ENCODE measurements around the gene PPP1R14D.
"Not testable (repeated sequence)": the region's sequence is repeated elsewhere in the genome, so short reads cannot be mapped to it uniquely, and the experiment has no call there.

PPP1R14D gene, protein sequence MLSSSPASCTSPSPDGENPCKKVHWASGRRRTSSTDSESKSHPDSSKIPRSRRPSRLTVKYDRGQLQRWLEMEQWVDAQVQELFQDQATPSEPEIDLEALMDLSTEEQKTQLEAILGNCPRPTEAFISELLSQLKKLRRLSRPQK

DNA sequence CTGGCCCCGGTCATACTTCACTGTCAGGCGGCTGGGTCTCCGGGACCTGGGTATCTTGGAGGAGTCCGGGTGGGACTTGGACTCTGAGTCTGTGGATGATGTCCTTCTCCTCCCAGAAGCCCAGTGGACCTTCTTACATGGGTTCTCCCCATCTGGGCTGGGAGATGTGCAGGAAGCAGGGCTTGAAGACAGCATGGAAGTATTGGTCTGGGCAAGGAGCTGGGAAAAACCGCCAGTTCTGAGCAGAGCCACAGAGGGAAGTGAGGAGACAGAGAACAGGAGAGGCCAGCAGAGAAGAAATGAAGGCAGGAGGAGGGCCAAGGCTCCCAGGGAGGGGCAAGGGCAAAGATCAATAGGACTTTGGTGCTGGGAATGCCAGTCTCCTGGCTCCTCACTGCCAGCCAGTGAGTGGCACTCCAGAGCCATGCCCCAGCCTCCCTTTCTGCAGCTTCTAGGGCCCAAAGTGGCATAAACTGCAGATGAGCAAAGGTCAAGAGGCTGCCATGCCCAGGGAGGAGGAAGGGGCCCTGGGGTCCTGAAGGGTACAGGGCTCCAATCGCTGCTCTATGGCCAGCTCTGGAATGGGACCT, at the start of gene PPP1R14D:
Gene PPP1R14D (minus strand): TSS at position 262 of the 590 bp plus-strand sequence. CDS start 67 bp downstream, at position 195.
- no peak for DNase-seq

DNA sequence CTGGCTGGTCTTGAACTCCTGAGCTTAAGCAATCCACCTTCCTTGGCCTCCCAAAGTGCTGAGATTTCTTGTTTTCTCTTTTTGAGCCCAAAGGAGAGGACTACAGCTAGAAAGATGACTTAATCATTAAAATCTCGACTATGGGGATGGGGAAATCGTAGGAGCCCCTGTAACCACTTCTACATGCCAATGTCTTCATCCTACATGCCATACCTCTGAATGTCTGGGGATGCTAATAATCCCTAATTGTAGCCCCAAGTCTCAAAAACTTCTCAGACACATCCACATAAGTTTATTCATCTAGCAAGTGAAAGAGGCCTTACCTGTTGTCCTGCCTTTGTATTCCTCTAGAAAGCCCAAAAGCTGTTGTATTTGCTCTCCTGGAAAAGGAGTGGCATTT, 49.2 kb upstream of the PPP1R14D start:
- no peak for DNase-seq

DNA sequence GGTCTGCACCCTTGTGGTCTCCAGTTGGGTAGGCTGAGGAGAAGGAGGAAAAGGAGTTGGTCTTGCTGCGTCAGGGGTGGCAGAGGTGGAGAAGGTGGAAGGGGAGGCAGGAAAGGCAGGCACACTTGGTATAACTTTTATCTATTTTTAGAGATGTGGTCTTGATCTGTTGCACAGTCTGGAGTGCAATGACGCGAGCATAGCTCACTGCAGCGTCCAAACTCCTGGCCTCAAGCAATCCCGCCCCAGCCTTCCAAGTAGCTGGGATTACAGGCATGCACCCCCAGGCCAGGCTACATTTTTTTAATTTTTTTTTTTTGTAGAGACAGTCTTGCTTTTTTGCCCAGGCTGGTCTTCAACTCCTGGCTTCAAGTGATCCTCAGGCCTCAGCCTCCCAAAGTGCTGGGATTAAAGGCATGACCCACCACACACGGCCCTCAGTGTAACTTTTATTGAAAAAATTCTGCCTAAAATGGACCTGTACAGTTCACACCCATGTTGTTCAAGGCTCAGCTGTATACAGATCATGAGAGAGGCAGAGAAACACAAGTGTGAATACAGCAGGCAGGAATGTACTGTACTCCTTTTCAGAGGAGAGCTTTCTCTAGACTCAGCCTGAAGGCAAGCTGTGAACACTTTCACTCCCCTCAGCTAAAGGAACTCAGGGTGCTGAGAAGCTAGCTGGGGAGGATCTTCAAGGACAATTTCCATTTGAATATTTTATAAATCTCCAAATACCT, 47.7 kb upstream of the PPP1R14D start:
- no peak for DNase-seq

DNA sequence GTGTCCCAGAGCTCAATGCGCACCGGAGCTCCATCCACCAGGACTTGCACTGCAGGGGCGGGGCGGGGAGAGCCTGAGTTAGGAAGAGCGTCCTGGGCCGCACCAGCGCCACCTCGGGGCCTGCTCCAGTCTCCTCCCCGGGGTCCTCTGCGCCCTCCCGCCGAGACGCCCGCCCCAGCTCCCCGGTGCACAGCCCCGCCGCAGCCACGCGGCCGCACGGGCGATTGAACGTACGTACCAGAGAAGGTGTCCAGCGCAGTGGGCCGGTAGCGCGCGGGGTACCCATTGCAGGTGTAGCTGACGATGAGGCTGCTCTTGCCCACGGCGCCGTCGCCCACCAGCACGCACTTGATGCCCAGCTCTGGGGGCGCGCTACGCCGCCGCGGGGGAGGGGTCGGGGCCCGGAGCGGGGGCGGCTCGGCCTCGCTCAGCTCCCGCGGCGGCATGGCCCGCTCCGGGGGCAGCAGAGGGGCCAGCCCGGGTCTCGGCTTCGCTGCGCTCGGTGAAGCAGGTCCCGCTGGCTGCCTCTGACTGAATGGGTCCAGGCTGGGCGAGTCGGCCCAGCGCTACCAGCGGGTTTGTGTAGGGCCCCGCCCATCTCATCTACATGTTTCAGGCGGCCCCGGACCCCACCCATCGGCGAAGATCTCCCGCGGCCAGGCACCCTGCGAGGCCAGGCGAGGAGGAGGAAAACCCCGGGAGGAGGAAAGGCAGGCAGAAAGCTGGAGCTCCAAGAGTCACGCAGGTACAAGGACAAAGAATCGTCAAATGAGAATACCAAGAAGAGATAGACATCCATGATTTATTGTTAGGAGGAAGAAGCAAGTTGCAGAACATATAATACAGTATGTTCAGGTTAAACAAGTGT, 45.4 kb upstream of the PPP1R14D start, which contains the start of gene RHOV:
Gene RHOV (minus strand): TSS at position 541 of the 868 bp plus-strand sequence. CDS start 95 bp downstream, at position 446.
- DNase-seq = peak in 2 of 4 experiments; percentile 14 to 35

DNA sequence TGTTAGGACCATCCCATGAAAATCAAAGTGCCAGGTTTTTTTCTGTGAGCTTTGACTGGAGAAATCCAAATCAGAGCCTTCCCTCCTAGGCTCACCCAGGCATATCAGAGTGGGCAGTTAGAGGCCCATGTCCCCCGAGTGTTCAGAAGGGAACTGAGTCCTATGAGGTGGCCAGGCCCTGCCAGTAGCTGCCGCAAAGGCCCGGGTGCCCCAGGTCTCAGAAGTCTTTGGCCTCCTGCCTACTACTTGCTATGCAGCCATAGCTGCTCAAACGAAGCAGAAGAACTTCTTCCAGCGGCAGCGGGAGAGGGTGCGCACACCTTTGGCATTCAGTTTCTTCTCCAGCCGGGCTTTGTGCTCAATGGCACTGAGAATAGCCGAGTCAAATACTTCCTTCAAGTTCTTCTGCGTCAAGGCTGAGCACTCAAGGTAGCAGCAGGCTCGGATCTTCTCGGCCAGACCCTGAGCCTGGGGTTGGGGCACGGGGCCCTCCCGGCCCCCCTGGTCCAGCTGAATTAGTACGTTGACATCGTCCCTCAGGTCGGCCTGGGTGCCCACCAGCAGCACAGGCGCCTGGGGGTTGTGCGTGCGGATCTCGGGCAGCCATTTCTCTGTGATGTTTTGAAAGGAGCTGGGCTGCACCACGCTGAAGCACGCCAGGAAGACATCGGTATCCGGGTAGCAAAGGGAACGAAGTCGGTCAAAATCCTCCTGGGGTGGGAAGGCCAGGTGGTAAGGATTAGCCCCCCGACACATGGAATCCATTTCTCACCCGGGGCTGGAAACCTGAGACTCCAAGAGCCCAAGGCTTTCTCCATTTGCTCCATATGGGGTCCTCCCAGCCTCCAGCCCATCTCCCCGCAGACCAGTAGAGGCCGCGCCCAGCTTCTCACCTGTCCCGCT, 44.5 kb upstream of the PPP1R14D start:
- DNase-seq = no peak

DNA sequence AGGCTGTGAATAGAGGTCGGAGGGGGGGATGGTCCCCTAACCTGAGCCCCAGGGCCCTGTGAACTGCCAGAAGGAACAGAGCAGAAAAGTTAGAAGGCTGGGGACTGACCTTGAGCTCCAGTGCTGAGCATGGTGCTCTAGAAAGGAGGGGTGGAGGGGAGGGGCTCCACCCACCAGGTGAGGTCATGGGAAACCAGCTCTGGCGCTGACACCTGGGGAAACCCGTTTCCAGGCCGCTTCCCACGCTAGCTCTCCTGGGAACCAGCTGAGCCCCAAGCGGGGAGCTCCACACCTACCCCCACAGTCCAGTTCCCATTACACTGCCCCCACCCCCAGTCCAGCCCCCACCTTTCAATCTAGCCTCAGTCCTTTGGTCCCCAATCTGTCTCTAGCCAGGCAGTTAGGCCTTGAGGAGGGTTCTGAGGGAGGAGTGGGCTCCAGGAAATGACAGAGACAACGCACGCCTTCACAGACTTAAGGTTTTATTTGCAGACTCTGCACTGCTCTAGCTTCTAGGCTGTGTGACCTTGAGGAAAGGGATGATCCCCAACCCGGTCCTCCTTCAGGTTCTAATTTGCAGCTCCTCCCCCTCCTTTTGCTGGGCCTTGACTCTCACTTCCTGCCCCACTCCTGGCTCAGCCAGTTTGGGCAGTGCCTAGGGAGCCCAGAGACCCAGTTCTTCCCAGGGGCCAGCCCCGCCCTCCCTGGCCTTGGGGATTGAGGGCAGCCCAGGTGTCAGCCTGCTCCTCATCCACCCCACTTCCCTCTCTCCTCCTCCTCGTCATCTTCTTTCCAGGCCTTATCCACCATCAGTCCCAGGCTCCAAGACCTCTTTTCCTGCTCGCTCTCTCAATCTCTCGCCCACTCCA, 43.5 kb upstream of the PPP1R14D start:
- no peak for DNase-seq

DNA sequence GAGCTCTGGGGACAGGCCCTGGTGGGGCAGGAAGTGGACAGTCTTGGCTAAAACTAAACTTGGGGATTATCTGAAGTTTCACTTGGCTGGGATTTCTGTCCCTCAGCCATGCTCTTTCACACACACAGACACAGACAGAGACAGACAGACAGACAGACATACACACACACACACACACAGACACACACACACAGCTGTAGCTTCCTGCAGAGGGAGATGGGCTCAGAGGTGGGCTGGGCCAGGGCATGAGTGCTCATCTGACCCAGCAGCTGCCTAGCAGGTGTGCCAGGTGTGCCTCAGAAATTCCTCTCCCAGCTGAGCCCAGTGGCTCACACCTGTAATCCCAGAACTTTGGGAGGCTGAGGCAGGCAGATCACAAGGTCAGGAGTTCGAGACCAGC, 42.2 kb upstream of the PPP1R14D start:
- no peak for DNase-seq

DNA sequence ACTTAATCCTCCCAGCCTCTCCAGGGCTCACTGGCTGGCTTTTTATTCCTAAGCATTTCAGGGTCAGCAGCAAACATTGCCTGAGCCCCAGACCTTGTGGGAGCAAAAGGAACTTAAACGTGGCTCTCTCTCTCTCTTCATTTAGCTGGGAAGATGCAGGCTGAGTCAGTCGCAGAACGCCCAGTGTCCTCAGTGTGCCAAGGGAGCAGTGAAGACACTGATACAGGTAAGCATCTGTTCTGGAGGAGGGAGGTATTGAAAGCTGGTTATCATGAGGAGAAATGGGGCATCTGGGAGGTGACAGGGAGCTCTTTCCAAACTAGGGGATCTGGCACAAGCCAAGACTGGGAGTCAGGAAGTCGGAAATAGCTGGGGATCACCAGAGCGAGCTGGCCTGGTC, 41.2 kb upstream of the PPP1R14D start:
- DNase-seq = no peak

DNA sequence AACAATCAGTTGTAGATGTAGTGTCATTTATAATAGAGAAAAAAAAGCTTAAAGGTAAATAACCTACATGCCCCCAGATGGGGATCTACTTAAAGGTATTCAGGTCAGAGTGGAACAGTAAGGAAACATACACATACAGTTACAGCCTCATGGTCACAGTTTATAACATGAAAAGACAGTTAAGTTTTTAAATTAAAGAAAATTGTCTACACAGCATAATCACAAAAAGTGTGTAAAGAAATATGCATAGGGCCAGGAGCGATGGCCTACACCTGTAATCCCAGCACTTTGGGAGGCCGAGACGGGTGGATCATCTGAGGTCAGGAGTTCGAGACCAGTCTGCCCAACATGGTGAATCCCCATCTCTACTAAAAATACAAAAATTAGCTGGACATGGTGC, 38.7 kb upstream of the PPP1R14D start:
- no peak for DNase-seq

DNA sequence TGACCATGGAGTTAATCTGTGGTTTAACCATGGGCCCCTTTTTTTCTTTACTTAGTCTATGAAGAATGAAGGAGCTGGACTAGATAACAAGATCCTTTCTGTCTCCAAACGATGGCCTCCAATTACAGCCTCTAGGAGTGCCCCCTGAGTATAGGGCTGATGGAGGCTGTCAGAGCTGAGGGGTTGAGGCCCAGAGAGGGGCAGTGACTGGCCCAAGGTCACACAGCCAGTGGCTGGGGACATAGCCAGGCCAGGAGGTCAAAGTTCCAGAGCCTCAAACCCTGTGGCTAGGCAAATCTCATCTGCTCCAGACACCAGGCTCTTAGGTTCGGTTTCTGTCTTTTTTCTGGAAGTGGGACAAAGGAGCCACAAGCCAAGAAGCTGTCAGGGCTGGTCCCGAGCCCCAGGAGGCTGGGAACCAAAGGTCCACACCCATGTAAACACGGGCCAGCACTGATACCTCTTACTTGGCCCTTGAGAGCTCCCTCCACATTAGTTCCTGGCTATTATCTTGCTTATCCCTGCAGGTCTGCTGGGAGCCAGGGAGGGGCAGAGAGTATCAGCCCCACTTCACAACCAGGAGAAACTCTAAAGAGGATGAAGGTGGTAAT, 35.3 kb upstream of the PPP1R14D start:
- no peak for DNase-seq

DNA sequence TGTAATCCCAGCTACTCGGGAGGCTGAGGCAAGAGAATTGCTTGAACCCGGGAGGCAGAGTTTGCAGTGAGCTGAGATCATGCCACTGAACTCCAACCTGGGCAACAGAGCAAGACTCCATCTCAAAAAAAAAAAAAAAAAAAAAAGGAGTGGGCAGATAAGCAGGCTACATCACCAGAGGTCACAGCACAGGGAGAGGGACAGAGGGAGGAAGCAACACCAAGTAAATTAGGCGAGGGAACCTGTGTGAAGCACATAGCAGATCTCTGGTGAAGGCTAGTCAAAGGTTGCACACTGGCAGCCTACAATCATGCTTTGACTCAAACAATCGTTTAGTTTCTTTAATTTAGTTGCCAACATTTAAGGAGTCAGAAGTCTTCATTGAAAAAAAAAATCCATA, 32.6 kb upstream of the PPP1R14D start:
- DNase-seq = not testable (repeated sequence)

DNA sequence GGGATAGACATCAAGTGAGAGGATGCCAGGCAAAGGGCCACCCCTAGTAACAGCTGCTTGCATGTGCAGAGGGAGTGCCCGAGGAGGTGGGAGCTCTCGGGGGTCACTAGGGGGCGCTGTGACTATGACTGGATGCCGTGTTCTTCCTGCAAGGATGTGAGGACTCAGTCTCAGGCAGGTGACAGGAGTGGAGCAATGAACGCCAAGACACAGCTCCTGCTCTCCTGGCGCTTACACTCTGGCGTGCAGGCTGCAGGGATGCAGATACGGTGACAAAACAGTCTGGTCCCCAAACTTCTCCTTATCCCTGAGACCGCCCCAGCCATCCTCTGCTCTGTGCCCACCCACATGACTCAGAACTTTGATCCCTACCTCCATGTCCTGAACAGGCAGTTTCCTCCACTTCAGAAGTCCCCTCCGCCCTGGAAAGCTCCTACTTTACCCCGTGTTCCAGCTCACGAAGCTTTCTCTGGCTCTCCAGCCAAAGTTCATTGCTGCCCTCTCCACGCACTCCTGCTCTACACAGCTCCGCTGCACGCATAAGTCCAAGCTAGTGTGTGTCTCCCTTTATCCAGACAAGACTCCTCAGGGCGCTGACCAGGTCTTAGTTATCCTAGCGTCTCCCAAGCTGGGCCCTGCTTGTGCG, 30.8 kb upstream of the PPP1R14D start:
- peak; percentile 64 to 77 (median 73) for DNase-seq

DNA sequence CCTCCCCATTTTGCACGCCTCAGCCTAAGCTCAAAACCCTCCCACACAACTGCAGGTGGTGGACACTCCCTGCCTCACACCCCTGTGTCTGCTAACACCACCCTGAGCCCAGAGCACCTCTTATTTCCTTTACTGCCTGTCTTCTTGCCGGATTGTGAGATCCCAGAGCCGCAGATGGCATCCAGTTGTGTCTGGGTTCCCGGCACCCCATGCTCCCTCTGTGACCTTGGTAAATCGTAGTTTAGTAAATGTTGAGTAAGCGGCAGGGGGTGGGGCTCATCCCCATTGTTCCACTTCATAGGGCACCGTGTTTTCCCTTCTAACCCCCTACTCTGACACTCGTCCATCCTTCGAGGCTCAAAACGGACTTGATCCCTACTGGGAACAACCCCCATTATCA, 30.2 kb upstream of the PPP1R14D start:
- no peak for DNase-seq

DNA sequence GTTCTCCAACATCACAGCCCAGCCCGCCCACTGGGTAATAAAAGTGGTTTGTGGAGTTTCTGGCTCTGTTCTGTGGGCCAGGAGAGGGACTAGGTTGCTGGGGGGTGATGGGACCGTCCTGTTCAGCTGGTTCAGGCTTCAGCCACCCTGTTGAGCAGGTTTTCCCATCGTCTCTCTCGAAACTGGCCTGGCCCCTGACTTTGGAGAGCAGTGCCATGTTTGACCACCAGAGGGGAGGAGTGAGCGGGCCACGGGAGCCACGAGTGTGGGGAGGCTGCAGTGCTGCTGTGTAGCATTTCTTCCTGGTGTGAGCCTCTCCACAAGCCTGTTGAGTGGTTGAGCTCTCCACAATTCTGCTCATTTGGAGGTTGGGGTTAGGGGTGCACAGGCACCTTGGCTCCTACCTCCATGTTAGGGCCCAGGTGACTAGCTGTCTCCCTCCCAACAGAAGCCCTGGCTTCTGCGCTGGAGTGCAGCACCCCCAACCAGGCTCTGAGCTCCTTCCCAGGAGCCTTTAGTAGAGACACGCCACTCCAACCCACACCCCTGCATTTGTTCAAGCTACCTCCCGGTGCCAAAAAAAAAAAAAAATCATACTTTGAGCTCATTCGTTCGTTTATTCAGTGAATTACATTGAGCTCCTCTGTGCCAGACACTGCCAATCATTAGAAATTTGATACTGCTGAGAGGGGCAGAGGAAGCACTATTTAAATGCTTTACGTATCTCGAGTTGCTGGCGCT, 29.3 kb upstream of the PPP1R14D start:
- DNase-seq = peak; percentile 53 to 74 (median 70)

DNA sequence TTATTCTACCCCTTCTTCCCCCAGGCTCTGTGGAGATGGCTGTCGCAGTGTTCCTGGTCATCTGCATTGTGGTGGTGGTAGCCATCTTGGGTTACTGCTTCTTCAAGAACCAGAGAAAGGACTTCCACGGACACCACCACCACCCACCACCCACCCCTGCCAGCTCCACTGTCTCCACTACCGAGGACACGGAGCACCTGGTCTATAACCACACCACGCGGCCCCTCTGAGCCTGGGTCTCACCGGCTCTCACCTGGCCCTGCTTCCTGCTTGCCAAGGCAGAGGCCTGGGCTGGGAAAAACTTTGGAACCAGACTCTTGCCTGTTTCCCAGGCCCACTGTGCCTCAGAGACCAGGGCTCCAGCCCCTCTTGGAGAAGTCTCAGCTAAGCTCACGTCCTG, 28.2 kb upstream of the PPP1R14D start:
- no peak for DNase-seq

DNA sequence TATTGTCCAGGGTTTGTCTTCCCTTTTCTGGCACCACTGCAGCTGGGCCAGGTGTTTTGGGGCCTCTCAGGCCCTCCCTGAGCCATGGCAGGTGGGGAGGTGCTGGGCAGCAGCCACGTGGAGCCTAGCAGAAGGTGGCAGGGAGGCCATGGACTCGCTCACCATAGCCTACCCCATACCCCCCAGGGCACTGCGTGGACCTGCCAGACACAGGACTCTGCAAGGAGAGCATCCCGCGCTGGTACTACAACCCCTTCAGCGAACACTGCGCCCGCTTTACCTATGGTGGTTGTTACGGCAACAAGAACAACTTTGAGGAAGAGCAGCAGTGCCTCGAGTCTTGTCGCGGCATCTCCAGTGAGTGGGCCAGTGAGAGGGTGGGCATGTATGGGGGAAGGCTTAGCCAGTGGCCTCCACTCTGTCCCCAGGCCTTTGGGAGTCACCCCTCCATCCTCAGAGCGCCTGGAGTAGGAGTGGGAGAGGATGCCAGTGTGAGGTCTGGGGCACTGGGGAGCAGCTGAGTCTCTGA, 27.3 kb upstream of the PPP1R14D start:
- no peak for DNase-seq

DNA sequence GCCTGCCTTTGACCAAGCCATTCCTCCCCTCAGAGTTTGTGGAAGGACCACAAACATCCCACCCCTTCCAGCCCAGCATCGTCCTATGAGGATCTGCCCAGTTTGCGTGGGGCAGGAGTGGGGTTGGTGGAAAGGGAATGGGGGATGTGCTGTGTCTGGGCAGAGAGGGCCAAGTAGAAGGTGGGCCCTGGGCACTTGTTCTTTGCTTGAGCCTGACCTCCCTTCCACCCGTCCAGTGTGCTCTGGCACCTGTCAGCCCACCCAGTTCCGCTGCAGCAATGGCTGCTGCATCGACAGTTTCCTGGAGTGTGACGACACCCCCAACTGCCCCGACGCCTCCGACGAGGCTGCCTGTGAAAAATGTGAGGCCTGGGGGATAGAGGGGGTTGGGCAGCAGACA, 25.7 kb upstream of the PPP1R14D start:
- DNase-seq = no peak

DNA sequence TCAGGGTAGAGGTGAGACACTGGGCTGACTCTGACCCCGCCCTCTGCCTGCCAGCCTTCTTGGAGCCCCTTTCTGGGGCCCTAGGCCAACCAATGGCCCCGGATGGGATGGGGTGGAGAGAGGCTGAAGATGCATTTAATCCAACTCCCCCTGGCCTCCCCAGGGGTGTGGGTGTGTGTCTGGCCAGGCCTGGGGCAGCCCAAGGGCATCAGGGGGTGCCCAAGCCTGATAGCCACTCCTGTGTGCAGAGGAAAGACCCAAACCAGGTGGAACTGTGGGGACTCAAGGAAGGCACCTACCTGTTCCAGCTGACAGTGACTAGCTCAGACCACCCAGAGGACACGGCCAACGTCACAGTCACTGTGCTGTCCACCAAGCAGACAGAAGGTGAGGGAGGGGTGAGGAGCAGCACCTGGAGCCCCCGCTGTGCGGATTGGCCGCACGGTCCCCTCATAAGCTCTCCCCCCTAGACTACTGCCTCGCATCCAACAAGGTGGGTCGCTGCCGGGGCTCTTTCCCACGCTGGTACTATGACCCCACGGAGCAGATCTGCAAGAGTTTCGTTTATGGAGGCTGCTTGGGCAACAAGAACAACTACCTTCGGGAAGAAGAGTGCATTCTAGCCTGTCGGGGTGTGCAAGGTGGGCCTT, 24.9 kb upstream of the PPP1R14D start:
- no peak for DNase-seq

DNA sequence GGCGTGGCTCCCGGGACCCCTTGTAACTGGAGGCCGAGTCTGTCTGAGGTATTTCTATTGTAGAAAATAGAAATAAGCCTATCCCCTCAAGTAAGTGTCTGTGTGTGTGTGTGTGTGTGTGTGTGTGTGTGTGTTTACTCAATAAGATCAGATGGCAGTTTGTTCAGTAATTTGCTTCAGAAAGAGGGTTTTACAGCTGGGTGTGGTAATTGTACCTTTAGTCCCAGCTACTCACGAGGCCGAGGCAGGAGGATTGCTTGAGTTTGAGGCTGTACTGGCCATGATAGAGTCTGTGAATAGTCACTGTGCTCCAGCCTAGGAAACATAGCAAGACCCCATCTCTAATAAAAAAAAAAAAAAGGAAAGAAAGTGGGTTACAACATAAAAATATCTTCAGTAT, 24.0 kb upstream of the PPP1R14D start:
- DNase-seq = no peak
